Tibial artery (tissue), 4 donors: Measurements from ENCODE around the gene ZNF512.
A peak's percentile ranks its signal among the peaks of the same experiment; 100 is the strongest.

ENCODE experiments used
- DNase-seq, 2 donors: peaks; one replicate each; pipeline ENCODE4 v3.0.0-alpha.2; 2019
- H3K27ac ChIP-seq, 2 donors: fragments of 200-600 bp; sonication (generic) in 1 of 2; 1 replicate in 1 of 2; 2 replicates in 1 of 2; pipeline ENCODE4 v1.5.1; 2018 to 2019; ENCODE audit warnings: mild to moderate bottlenecking in 1 of 2
- H3K27me3 ChIP-seq, 2 donors: fragments of 200-600 bp; sonication (generic) in 1 of 2; one replicate each; pipeline versions ENCODE4 v1.5.1 to v1.6.0; 2016 to 2019
- H3K36me3 ChIP-seq, 3 donors: fragments of 200-600 bp; sonication (generic) in 2 of 3; one replicate each; pipeline ENCODE4 v1.5.1; 2016 to 2019; ENCODE audit warnings: mild to moderate bottlenecking in 2 of 3
- H3K4me1 ChIP-seq, 4 donors: fragments of 200-600 bp; sonication (generic) in 2 of 4; 1 replicate in 3 of 4; 2 replicates in 1 of 4; pipeline ENCODE4 v1.5.1; 2016 to 2019
- H3K4me3 ChIP-seq, 2 donors: fragments of 200-600 bp; sonication (generic) in 1 of 2; 1 replicate in 1 of 2; 2 replicates in 1 of 2; pipeline ENCODE4 v1.5.1; 2018 to 2019; ENCODE audit warnings: mild to moderate bottlenecking in 2 of 2
- H3K9me3 ChIP-seq, 3 donors: fragments of 200-600 bp; sonication (generic) in 1 of 3; one replicate each; pipeline ENCODE4 v1.5.1; 2016 to 2019
- intact Hi-C: fragments of 100-400 bp; cut with DNase I; formaldehyde crosslinking; loops from one replicate; pipeline ENCODE4 v1.15.0; 2023; ENCODE audit warnings: low total_unique reads
- TF ChIP-seq, protein P1 (sequence below), 2 experiments: fragments of 200-600 bp in 1 of 2; fragments of 450-650 bp in 1 of 2; IDR thresholded peaks; one replicate each; pipeline ENCODE4 v1.5.1; 2017 to 2019; ENCODE audit warnings: antibody characterized with exemption in 2 of 2, mild to moderate bottlenecking in 1 of 2, moderate library complexity in 1 of 2

ZNF512 gene

GRCh38 chr2:27572998-27573429, 9.8 kb upstream of the ZNF512 start:
- H3K9me3 ChIP-seq, result peaks cover 0 to 70% (median 36%) of the 10 kb centered on the region in 3 donors

DNA sequence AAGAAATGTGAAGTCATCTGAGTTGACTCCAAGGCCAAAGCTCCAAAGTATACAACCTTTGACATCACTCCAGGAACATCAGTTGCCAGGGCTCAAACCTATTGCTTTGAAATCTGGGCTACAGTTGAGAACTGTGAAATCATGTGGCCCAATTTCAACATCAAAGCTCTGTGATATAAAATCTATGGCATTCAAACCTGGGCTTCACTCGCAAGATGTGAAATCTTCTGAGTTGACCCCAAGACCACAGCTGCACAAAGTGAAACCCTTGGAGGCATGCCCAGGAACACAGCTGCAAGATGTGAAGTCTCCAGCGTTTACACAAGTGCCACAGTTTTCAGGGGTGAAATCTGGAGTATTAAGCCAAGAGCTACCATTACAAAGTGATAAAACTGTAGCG, 9.4 kb upstream of the ZNF512 start:
- TF ChIP-seq, protein P1, sequence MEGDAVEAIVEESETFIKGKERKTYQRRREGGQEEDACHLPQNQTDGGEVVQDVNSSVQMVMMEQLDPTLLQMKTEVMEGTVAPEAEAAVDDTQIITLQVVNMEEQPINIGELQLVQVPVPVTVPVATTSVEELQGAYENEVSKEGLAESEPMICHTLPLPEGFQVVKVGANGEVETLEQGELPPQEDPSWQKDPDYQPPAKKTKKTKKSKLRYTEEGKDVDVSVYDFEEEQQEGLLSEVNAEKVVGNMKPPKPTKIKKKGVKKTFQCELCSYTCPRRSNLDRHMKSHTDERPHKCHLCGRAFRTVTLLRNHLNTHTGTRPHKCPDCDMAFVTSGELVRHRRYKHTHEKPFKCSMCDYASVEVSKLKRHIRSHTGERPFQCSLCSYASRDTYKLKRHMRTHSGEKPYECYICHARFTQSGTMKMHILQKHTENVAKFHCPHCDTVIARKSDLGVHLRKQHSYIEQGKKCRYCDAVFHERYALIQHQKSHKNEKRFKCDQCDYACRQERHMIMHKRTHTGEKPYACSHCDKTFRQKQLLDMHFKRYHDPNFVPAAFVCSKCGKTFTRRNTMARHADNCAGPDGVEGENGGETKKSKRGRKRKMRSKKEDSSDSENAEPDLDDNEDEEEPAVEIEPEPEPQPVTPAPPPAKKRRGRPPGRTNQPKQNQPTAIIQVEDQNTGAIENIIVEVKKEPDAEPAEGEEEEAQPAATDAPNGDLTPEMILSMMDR (IDR thresholded peaks at IDR 0.05), result no peak
- Histone ChIP-seq H3K36me3 (peaks cover 0 to 7% (median 4%) of the 10 kb centered on the region in 3 donors), H3K4me3 (no peak overlapping the region), H3K27me3 (peaks cover 0 to under 1% of the 10 kb centered on the region in 2 donors), H3K9me3 (peaks cover 0 to 74% (median 39%) of the 10 kb centered on the region in 3 donors), H3K4me1 (no peaks in the 10 kb centered on the region), H3K27ac (no peak overlapping the region)
- DNase-seq, result no peak
- intact Hi-C loops, result no loop called here

More at GRCh38 chr2:27572998-27573429, 9.8 kb upstream of the ZNF512 start:
- intact Hi-C loops, result no loop called here
- TF ChIP-seq, protein P1 (IDR thresholded peaks at IDR 0.05), result no peak
- DNase-seq, result no peak
- Histone ChIP-seq H3K27me3 (peaks cover 0 to 4% of the 10 kb centered on the region in 2 donors), H3K4me1 (no peaks in the 10 kb centered on the region), H3K36me3 (peaks cover 0 to 7% (median 4%) of the 10 kb centered on the region in 3 donors), H3K4me3 (no peak overlapping the region), H3K27ac (no peak overlapping the region)

- TF ChIP-seq, protein P1 (IDR thresholded peaks at IDR 0.05), result no peak
- H3K4me1 ChIP-seq, result peaks cover 0 to 36% (median 17%) of the 10 kb centered on the region in 4 donors
- peaks cover 0 to 7% (median 4%) of the 10 kb centered on the region in 3 donors for H3K36me3 ChIP-seq
- H3K4me3 ChIP-seq, result no peak overlapping the region
- intact Hi-C loops, result loop anchor here (10.0 kb wide), 1 partner anchor 87 kb away; the partner anchor contains the start of genes FNDC4 and GCKR
- H3K9me3 ChIP-seq, result peaks cover 0 to 36% (median 29%) of the 10 kb centered on the region in 3 donors
- H3K27ac ChIP-seq, result peak overlapping the region in 1 of 2 donors; percentile 78
- H3K27me3 ChIP-seq, result no peaks in the 10 kb centered on the region
- DNase-seq, result no peak
Measured at GRCh38 chr2:27581417-27582128, 1.3 kb upstream of the ZNF512 start.

- Histone ChIP-seq H3K36me3 (peaks cover 0 to 7% (median 4%) of the 10 kb centered on the region in 3 donors), H3K4me3 (peak overlapping the region; percentile 64 to 69), H3K4me1 (peaks cover 0 to 36% (median 17%) of the 10 kb centered on the region in 4 donors), H3K27ac (peak overlapping the region; percentile 74 to 78), H3K9me3 (peaks cover 0 to 32% (median 23%) of the 10 kb centered on the region in 3 donors), H3K27me3 (no peaks in the 10 kb centered on the region)
- DNase-seq, result no peak
- TF ChIP-seq, protein P1 (IDR thresholded peaks at IDR 0.05), result no peak
- intact Hi-C loops, result loop anchor here (10.0 kb wide), 1 partner anchor 87 kb away; the partner anchor contains the start of genes FNDC4 and GCKR
Measured at GRCh38 chr2:27582129-27582694, 630 bp upstream of the ZNF512 start.

GRCh38 chr2:27583390-27583915, 611 bp downstream of the ZNF512 start:
- TF ChIP-seq, protein P1 (IDR thresholded peaks at IDR 0.05), result no peak
- DNase-seq, result no peak
- Histone ChIP-seq H3K27me3 (no peaks in the 10 kb centered on the region), H3K27ac (peak overlapping the region; percentile 74 to 78), H3K4me3 (peak overlapping the region; percentile 64 to 69), H3K9me3 (peaks cover 0 to 21% (median 11%) of the 10 kb centered on the region in 3 donors), H3K36me3 (no peaks in the 10 kb centered on the region), H3K4me1 (peaks cover 0 to 44% (median 17%) of the 10 kb centered on the region in 4 donors)
- intact Hi-C loops, result loop anchor here (10.0 kb wide), 1 partner anchor 89 kb away; the partner anchor contains the start of genes FNDC4 and GCKR
